CD4-positive, alpha-beta T cell (primary cell): ENCODE measurements around the gene ABCA6. TPM values are rescaled to one million over a fixed set of nuclear protein-coding genes. Genes with fewer than 3 reads are reported as not detected.

ENCODE experiments used
- ATAC-seq: fragments of 200-7000 bp; cut with Tn5 transposase; one replicate; pipeline ENCODE4 v1.10.0; 2022; ENCODE audit warnings: mild to moderate bottlenecking; ENCODE audit not compliant: poor library complexity
- CTCF ChIA-PET: fragments of 350-600 bp; sonication (Branson Sonifier 250); formaldehyde crosslinking; loops from one replicate; lab custom pipeline; 2021; ENCODE audit warnings: antibody characterized with exemption, inconsistent platforms; lab: Charles Lee
- POLR2A ChIA-PET: fragments of 350-600 bp; sonication (Branson Sonifier 250); formaldehyde crosslinking; loops from one replicate; lab custom pipeline; 2021; ENCODE audit warnings: antibody characterized with exemption, inconsistent platforms; lab: Charles Lee
- DNase-seq, 14 experiments: peaks; one replicate each; pipeline ENCODE4 v3.0.0-alpha.2; 2013 to 2020; ENCODE audit warnings: mixed read lengths in 2 of 14
- H3K27ac ChIP-seq, 2 donors: one replicate each; pipeline versions ENCODE4 v1.5.1 to v1.7.0; 2013; ENCODE audit warnings: low read length in 2 of 2, low read depth in 1 of 2, mild to moderate bottlenecking in 1 of 2
- H3K27me3 ChIP-seq, 2 experiments: 1 replicate in 1 of 2; 2 replicates in 1 of 2; pipeline versions ENCODE4 v1.6.1 to v1.7.0; 2013; ENCODE audit warnings: low read length in 2 of 2, control low read depth in 1 of 2, mild to moderate bottlenecking in 1 of 2, moderate library complexity in 1 of 2; ENCODE audit not compliant: insufficient read depth in 2 of 2, control insufficient read depth in 1 of 2
- H3K36me3 ChIP-seq: one replicate; pipeline ENCODE4 v1.6.1; 2013; ENCODE audit warnings: low read length, control low read depth; ENCODE audit not compliant: insufficient read depth
- H3K4me1 ChIP-seq: one replicate; pipeline ENCODE4 v1.6.1; 2013; ENCODE audit warnings: low read length, control low read depth; ENCODE audit not compliant: insufficient read depth
- H3K4me3 ChIP-seq: one replicate; pipeline ENCODE4 v1.5.1; 2013; ENCODE audit warnings: mild to moderate bottlenecking, low read length, moderate library complexity
- H3K9me3 ChIP-seq, 2 experiments: 1 replicate in 1 of 2; 2 replicates in 1 of 2; pipeline versions ENCODE4 v1.6.1 to v1.7.0; 2013; ENCODE audit warnings: low read length in 2 of 2, mild to moderate bottlenecking in 2 of 2, control low read depth in 1 of 2, moderate library complexity in 1 of 2; ENCODE audit not compliant: control insufficient read depth in 1 of 2, insufficient read depth in 1 of 2
- H3K27ac Mint-ChIP-seq: one replicate; pipeline ENCODE4 v1.8.0; 2020; ENCODE audit warnings: mixed read lengths
- H3K27me3 Mint-ChIP-seq: one replicate; pipeline ENCODE4 v1.8.0; 2021; ENCODE audit warnings: mixed read lengths
- H3K36me3 Mint-ChIP-seq: one replicate; pipeline ENCODE4 v1.8.0; 2021; ENCODE audit warnings: low read depth, mixed read lengths
- H3K4me1 Mint-ChIP-seq: one replicate; pipeline ENCODE4 v1.8.0; 2021; ENCODE audit warnings: low read depth, mixed read lengths
- H3K4me3 Mint-ChIP-seq: one replicate; pipeline ENCODE4 v1.8.0; 2020; ENCODE audit warnings: mild to moderate bottlenecking, mixed read lengths
- H3K9me3 Mint-ChIP-seq: one replicate; pipeline ENCODE4 v1.8.0; 2020; ENCODE audit warnings: mixed read lengths
- intact Hi-C, 2 experiments: fragments of 100-400 bp; cut with DNase I in 1 of 2; cut with micrococcal nuclease in 1 of 2; formaldehyde crosslinking; loops; one replicate each; pipeline versions ENCODE4 v1.15.1 to v1.9.0; 2023 to 2025; cut with DNase I, micrococcal nuclease
- total RNA-seq, 174 experiments: library from RNA in 2 of 174; stranded (reverse) in 2 of 174; gene quantifications; one replicate each; pipeline ENCODE4 v1.2.3 and lab custom pipeline; 2021 to 2026
- TF ChIP-seq, protein P1 (sequence below): fragments of 200-600 bp; IDR thresholded peaks from one replicate; pipeline ENCODE4 v1.8.0; 2022; ENCODE audit warnings: antibody characterized with exemption, mild to moderate bottlenecking

The ABCA6 gene
- total RNA-seq, 2 experiments from 2014 or later: 0.22 to 0.25 TPM

DNA sequence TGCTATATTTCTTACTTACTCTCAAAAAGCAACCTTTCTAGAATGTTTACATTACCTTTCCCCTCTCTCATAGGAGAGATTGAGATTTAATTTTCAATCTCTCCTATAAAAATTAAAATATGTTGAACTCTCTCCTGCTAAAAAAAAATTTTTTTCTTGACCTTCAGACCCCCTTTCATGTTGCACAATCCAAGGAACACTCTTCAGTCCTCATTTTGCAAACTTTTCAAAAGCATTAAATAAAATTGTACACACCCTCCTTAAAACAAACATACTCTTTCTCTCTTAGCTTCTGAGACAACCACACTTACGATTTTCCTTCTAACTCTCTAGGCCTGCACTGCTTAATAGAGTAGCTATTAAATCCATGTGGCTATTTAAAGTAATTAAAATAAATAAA is 8.6 kb upstream of the ABCA6 start:
- Mint-ChIP-seq H3K36me3 (peaks cover 11% of the 10 kb centered on the region), H3K27me3 (no peaks in the 10 kb centered on the region), H3K4me3 (no peak overlapping the region), H3K9me3 (no peaks in the 10 kb centered on the region), H3K27ac (no peak overlapping the region), H3K4me1 (no peaks in the 10 kb centered on the region)
- DNase-seq (no peak), ATAC-seq (no peak)
- CTCF ChIA-PET: no interaction called here
- Histone ChIP-seq H3K4me3 (no peak overlapping the region), H3K27ac (no peak overlapping the region), H3K27me3 (no peaks in the 10 kb centered on the region), H3K36me3 (no peaks in the 10 kb centered on the region), H3K4me1 (no peaks in the 10 kb centered on the region), H3K9me3 (no peaks in the 10 kb centered on the region)
- POLR2A ChIA-PET: no interaction called here
- TF ChIP-seq, protein P1, sequence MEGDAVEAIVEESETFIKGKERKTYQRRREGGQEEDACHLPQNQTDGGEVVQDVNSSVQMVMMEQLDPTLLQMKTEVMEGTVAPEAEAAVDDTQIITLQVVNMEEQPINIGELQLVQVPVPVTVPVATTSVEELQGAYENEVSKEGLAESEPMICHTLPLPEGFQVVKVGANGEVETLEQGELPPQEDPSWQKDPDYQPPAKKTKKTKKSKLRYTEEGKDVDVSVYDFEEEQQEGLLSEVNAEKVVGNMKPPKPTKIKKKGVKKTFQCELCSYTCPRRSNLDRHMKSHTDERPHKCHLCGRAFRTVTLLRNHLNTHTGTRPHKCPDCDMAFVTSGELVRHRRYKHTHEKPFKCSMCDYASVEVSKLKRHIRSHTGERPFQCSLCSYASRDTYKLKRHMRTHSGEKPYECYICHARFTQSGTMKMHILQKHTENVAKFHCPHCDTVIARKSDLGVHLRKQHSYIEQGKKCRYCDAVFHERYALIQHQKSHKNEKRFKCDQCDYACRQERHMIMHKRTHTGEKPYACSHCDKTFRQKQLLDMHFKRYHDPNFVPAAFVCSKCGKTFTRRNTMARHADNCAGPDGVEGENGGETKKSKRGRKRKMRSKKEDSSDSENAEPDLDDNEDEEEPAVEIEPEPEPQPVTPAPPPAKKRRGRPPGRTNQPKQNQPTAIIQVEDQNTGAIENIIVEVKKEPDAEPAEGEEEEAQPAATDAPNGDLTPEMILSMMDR: no peak
- intact Hi-C loops: no loop called here

DNA sequence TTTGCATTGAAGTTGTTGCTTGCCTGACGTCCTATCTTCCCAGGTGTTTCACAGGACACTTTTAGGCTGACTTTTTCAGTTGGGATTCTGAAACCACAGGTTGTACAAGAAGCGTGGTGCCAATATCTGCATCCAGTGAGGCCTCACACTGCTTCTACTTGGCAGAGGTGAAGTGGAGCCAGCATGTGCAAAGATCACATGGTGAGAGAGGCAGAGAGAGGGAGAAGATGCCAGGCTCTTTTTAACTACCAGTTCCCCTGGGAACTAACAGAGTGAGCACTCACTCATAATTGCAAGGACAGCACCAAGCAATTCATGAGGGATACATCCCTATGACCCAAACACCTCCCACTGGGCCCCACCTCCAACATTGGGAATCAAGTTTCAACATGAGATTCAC is 5.8 kb upstream of the ABCA6 start:
- DNase-seq (no peak), ATAC-seq (no peak)
- no peaks in the 10 kb centered on the region for H3K27me3 ChIP-seq
- no peaks in the 10 kb centered on the region for H3K36me3 ChIP-seq
- ChIA-PET CTCF (no interaction called here), POLR2A (no interaction called here)
- intact Hi-C loops: no loop called here
- H3K9me3 ChIP-seq: no peaks in the 10 kb centered on the region
- Mint-ChIP-seq H3K4me3 (no peak overlapping the region), H3K4me1 (no peaks in the 10 kb centered on the region), H3K27me3 (no peaks in the 10 kb centered on the region), H3K9me3 (no peaks in the 10 kb centered on the region), H3K27ac (no peak overlapping the region), H3K36me3 (peaks cover 4% of the 10 kb centered on the region)
- TF ChIP-seq, protein P1: no peak
- H3K4me1 ChIP-seq: no peaks in the 10 kb centered on the region
- no peak overlapping the region for H3K4me3 ChIP-seq
- no peak overlapping the region for H3K27ac ChIP-seq

DNA sequence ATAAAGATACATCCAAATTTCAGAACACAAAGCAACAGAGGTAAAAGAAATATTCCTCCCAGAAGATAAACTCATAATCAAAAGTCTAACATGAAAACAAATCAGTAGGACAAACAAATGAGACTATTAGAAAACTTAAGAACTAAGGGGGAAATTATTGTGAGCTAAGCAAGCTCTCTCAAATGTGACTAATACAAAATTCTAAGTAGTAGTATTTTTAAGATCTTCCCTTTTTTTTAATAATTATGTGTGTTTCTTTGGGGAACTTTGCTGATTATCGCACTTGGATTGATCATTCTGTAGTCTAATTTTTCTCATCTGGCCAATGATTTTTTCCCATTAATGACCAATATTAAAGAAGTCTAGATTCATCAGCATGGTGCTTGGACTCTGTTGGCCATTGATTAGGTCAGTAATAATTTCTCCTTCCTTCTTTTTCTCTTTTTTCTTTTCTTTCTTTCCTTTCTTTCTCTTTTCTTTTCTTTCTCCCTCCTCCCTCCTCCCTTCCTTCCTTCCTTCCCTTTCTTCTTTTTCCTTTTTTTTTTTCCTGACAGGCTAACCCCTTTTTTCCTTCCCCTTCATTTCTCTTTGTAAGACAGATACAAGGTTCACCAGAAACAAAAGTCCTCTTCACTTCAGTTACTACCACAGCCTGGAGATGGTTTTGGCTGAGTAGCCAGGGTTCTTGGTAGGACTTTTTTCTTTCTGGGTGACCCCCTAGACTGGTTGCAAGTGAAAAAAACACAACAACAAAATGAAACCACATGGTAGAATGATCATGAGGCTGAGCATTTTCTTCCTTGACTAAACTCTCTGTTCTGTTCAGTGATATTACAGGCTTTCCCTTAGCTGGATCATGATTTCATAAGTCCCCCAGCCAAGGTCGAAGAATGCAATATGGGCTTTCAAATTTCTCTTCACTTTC is 2.9 kb upstream of the ABCA6 start:
- H3K4me3 Mint-ChIP-seq: no peak overlapping the region
- Histone ChIP-seq H3K27me3 (no peaks in the 10 kb centered on the region), H3K27ac (no peak overlapping the region), H3K36me3 (no peaks in the 10 kb centered on the region), H3K9me3 (no peaks in the 10 kb centered on the region), H3K4me3 (no peak overlapping the region), H3K4me1 (no peaks in the 10 kb centered on the region)
- no peak overlapping the region for H3K27ac Mint-ChIP-seq
- POLR2A ChIA-PET: no interaction called here
- TF ChIP-seq, protein P1: no peak
- DNase-seq (no peak), ATAC-seq (no peak)
- H3K27me3 Mint-ChIP-seq: no peaks in the 10 kb centered on the region
- no peaks in the 10 kb centered on the region for H3K9me3 Mint-ChIP-seq
- CTCF ChIA-PET: no interaction called here
- H3K4me1 Mint-ChIP-seq: no peaks in the 10 kb centered on the region
- intact Hi-C loops: no loop called here
- H3K36me3 Mint-ChIP-seq: no peaks in the 10 kb centered on the region
